Endodermal cell (in vitro differentiated cells): ENCODE results near the gene UGT3A1. TPM values are rescaled to one million over a fixed set of nuclear protein-coding genes. Genes with fewer than 3 reads are reported as not detected.

ENCODE experiments used
- DNase-seq: peaks from one replicate; pipeline ENCODE4 v3.0.0-alpha.2; 2017
- H3K27ac ChIP-seq: 2 replicates; pipeline ENCODE4 v1.5.1; 2013; ENCODE audit warnings: mild to moderate bottlenecking, low read depth, low read length, moderate library complexity
- H3K27me3 ChIP-seq: 2 replicates; pipeline ENCODE4 v1.6.1; 2013; ENCODE audit warnings: mild to moderate bottlenecking, low read length, moderate library complexity; ENCODE audit not compliant: insufficient read depth, control insufficient read depth, poor library complexity, severe bottlenecking
- H3K36me3 ChIP-seq: 2 replicates; pipeline ENCODE4 v1.7.0; 2013; ENCODE audit warnings: mild to moderate bottlenecking, low read length, moderate library complexity; ENCODE audit not compliant: control insufficient read depth, insufficient read depth
- H3K4me1 ChIP-seq: one replicate; pipeline ENCODE4 v1.7.0; 2013; ENCODE audit warnings: low read length; ENCODE audit not compliant: control insufficient read depth, insufficient read depth
- H3K4me3 ChIP-seq: 2 replicates; pipeline ENCODE4 v1.5.1; 2013; ENCODE audit warnings: mild to moderate bottlenecking, low read length, moderate library complexity
- H3K9ac ChIP-seq: 2 replicates; pipeline ENCODE4 v1.6.1; 2013; ENCODE audit warnings: mild to moderate bottlenecking, low read length, moderate library complexity; ENCODE audit not compliant: poor library complexity, severe bottlenecking; ENCODE audit errors: extremely low read depth
- H3K9me3 ChIP-seq: 2 replicates; pipeline ENCODE4 v1.6.1; 2013; ENCODE audit warnings: mild to moderate bottlenecking, low read length, moderate library complexity; ENCODE audit not compliant: control insufficient read depth
- H3K27ac Mint-ChIP-seq: 2 replicates; pipeline ENCODE4 v1.8.0; 2020; ENCODE audit warnings: mixed read lengths
- H3K27me3 Mint-ChIP-seq: 2 replicates; pipeline ENCODE4 v1.8.0; 2021; ENCODE audit warnings: mild to moderate bottlenecking, mixed read lengths; ENCODE audit not compliant: insufficient read depth
- H3K36me3 Mint-ChIP-seq: 2 replicates; pipeline ENCODE4 v1.8.0; 2020; ENCODE audit warnings: low read depth, mixed read lengths
- H3K4me1 Mint-ChIP-seq: 2 replicates; pipeline ENCODE4 v1.8.0; 2020; ENCODE audit warnings: mixed read lengths
- H3K4me3 Mint-ChIP-seq: 2 replicates; pipeline ENCODE4 v1.8.0; 2020; ENCODE audit warnings: mild to moderate bottlenecking, moderate library complexity, mixed read lengths
- H3K9me3 Mint-ChIP-seq: 2 replicates; pipeline ENCODE4 v1.8.0; 2020; ENCODE audit warnings: mild to moderate bottlenecking, mixed read lengths
- WGBS, 2 experiments: methylation state at CpG; one replicate each; pipeline versions ENCODE4 v1.1.5 to v1.1.7; 2013; ENCODE audit warnings: missing lambda C conversion rate in 2 of 2, mixed read lengths in 1 of 2; ENCODE audit not compliant: insufficient coverage in 1 of 2, insufficient read length in 1 of 2; 5-methylcytosine and 5-hydroxymethylcytosine counted together
- total RNA-seq, 2 donors: library from RNA; stranded (reverse); fragmentation: NEBNext Ultra II Directional in 1 of 2; extraction: Animal tissue kit (Norgen Biotek cat#: 25700) in 1 of 2; gene quantifications; 2 replicates in 1 of 2; 3 replicates in 1 of 2; pipeline ENCODE4 v1.2.1, GENCODE V29; 2021
- TF ChIP-seq, protein P1 (sequence below): fragments of 200-600 bp; sonication (generic); conservative IDR thresholded peaks from 2 replicates; pipeline ENCODE4 v1.5.0; 2021; ENCODE audit warnings: antibody characterized with exemption, mild to moderate bottlenecking

The UGT3A1 gene
- total RNA-seq, 2 donors from 2014 or later, result 4.7 to 10.6 TPM

DNA sequence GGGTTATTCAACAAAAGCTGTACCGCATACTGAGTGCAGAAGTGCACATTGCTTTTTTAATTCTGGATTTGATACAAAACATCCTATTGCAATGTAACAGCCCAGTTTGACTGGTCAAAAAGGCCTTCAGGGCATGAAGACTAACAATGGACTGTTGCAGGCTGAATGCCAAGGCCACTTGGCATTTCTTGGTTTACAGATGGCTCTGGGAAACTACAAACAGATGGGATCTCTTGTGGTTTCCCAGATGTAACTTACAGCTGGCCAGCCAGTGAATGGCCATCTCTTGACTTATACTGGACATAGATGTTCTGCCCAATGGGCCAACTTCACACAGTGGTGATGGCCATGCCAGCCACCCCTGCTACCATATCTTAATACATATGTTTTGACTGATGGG lies 38.7 kb upstream of the UGT3A1 start:
- no peak for DNase-seq
- Histone ChIP-seq H3K36me3 (no peaks in the 10 kb centered on the region), H3K27ac (no peak overlapping the region), H3K9me3 (no peaks in the 10 kb centered on the region), H3K4me1 (peaks cover 4% of the 10 kb centered on the region), H3K9ac (no peak overlapping the region), H3K27me3 (no peaks in the 10 kb centered on the region), H3K4me3 (no peak overlapping the region)
- H3K36me3 Mint-ChIP-seq, result no peaks in the 10 kb centered on the region
- 86 to 96% methylated on average over 1 of the region's 1 CpG for WGBS, 2 experiments
- no peaks in the 10 kb centered on the region for H3K27me3 Mint-ChIP-seq
- H3K9me3 Mint-ChIP-seq, result peaks cover 2% of the 10 kb centered on the region
- no peak overlapping the region for H3K27ac Mint-ChIP-seq
- TF ChIP-seq, protein P1, sequence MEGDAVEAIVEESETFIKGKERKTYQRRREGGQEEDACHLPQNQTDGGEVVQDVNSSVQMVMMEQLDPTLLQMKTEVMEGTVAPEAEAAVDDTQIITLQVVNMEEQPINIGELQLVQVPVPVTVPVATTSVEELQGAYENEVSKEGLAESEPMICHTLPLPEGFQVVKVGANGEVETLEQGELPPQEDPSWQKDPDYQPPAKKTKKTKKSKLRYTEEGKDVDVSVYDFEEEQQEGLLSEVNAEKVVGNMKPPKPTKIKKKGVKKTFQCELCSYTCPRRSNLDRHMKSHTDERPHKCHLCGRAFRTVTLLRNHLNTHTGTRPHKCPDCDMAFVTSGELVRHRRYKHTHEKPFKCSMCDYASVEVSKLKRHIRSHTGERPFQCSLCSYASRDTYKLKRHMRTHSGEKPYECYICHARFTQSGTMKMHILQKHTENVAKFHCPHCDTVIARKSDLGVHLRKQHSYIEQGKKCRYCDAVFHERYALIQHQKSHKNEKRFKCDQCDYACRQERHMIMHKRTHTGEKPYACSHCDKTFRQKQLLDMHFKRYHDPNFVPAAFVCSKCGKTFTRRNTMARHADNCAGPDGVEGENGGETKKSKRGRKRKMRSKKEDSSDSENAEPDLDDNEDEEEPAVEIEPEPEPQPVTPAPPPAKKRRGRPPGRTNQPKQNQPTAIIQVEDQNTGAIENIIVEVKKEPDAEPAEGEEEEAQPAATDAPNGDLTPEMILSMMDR, result no peak
- peaks cover 10% of the 10 kb centered on the region for H3K4me1 Mint-ChIP-seq
- H3K4me3 Mint-ChIP-seq, result no peak overlapping the region

DNA sequence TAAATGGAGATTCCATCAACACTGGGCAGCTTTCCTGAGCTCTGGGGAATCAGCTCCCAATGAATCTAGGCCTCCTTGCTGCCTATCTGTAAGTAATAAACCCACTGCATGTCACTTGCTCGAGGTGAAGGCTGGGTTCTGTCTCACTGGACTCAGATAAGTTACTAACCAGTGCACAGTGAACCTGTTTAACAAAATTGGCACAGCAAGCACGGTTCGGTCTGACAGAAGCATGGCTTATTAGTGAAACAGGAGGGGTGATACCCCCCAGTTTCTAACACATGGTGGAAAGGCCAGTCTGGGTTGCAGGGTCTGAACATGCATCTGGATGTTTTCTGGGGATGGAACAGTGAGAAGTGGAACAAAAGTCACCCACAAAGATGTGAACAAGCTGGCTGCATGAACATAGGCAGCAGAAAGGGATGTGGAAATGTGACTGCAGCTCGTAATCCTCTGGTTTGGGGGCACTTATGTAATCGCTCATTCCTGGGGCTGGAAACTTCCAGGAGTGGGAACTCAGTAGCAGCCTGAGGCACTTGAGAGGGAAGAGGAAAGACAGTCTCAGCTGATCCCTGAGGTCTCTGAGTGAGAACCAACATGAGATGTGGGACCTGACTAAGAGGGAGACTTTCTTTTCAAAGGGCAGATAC lies 37.8 kb upstream of the UGT3A1 start:
- WGBS, 2 experiments, result 87 to 89% methylated on average over 4 to 5 of the region's 5 CpGs
- no peak overlapping the region for H3K27ac ChIP-seq
- no peaks in the 10 kb centered on the region for H3K36me3 Mint-ChIP-seq

DNA sequence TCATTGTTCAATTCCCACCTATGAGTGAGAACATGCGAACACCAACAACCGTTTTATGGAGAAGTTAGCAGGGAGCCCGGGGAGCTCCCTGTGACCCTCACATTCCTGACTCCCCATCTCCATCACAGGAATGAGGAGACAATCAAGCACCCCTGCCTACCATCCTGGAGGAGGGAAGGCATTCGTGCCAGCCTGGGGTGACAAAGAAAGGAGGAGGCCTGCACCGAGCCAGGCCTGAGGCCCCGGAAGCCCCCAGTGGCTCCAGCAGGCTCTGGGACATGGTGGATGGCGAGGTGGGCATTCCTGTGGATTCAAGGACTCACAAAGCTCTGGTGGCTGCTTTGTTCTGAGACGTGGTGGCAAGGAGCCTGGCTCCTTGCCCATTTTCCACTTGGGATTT lies 36.5 kb upstream of the UGT3A1 start:
- Histone ChIP-seq H3K4me3 (no peak overlapping the region), H3K27ac (no peak overlapping the region), H3K27me3 (no peaks in the 10 kb centered on the region), H3K9me3 (no peaks in the 10 kb centered on the region), H3K36me3 (no peaks in the 10 kb centered on the region), H3K4me1 (no peaks in the 10 kb centered on the region), H3K9ac (no peak overlapping the region)
- H3K27ac Mint-ChIP-seq, result no peak overlapping the region
- H3K36me3 Mint-ChIP-seq, result no peaks in the 10 kb centered on the region
- no peak for DNase-seq
- no peaks in the 10 kb centered on the region for H3K27me3 Mint-ChIP-seq
- peaks cover 4% of the 10 kb centered on the region for H3K9me3 Mint-ChIP-seq
- no peaks in the 10 kb centered on the region for H3K4me1 Mint-ChIP-seq
- TF ChIP-seq, protein P1, result no peak
- 83 to 95% methylated on average over 3 to 8 of the region's 8 CpGs for WGBS, 2 experiments
- no peak overlapping the region for H3K4me3 Mint-ChIP-seq

More for the DNA sequence above, 37.8 kb upstream of the UGT3A1 start:
- no peaks in the 10 kb centered on the region for H3K36me3 ChIP-seq
- H3K4me3 ChIP-seq, result no peak overlapping the region
- H3K9ac ChIP-seq, result no peak overlapping the region
- no peak for DNase-seq
- H3K4me3 Mint-ChIP-seq, result no peak overlapping the region
- TF ChIP-seq, protein P1, result no peak
- no peak overlapping the region for H3K27ac Mint-ChIP-seq
- H3K4me1 ChIP-seq, result peaks cover 4% of the 10 kb centered on the region
- H3K27me3 Mint-ChIP-seq, result no peaks in the 10 kb centered on the region
- no peaks in the 10 kb centered on the region for H3K27me3 ChIP-seq
- H3K4me1 Mint-ChIP-seq, result peaks cover 10% of the 10 kb centered on the region
- H3K9me3 Mint-ChIP-seq, result peaks cover 4% of the 10 kb centered on the region
- no peaks in the 10 kb centered on the region for H3K9me3 ChIP-seq
